Smooth muscle cell of the brain vasculature (primary cell): ENCODE results near the gene PRND.
"Not testable (repeated sequence)": the region's sequence is repeated elsewhere in the genome, so short reads cannot be mapped to it uniquely, and the experiment has no call there.

Experiments
- DNase-seq: peaks from one replicate; pipeline ENCODE4 v3.0.0-alpha.2; 2012; ENCODE audit warnings: low read depth, low spot score

PRND gene

GRCh38 chr20:4737857-4738627 lies 16.3 kb downstream of the PRND start:
- DNase-seq: no peak

GRCh38 chr20:4740774-4741431 lies 19.2 kb downstream of the PRND start:
- DNase-seq: no peak

- DNase-seq: no peak
These were observed 27.1 kb downstream of the PRND start for GRCh38 chr20:4748847-4749246.

GRCh38 chr20:4749326-4749725 lies 27.6 kb downstream of the PRND start:
- DNase-seq: no peak

- DNase-seq: no peak
These were observed 28.7 kb downstream of the PRND start for GRCh38 chr20:4750381-4750780.

GRCh38 chr20:4759100-4759884 lies 37.6 kb downstream of the PRND start:
- not testable (repeated sequence) for DNase-seq

- no peak for DNase-seq
These were observed 41.6 kb downstream of the PRND start for GRCh38 chr20:4763261-4763660.

GRCh38 chr20:4763723-4764510 lies 42.2 kb downstream of the PRND start:
- no peak for DNase-seq

- no peak for DNase-seq
These were observed 43.1 kb downstream of the PRND start for GRCh38 chr20:4764805-4765204.

- no peak for DNase-seq
These were observed 44.0 kb downstream of the PRND start for GRCh38 chr20:4765681-4766080.

- DNase-seq: no peak
These were observed 44.9 kb downstream of the PRND start for GRCh38 chr20:4766631-4767030.

- DNase-seq: no peak
These were observed 45.4 kb downstream of the PRND start for GRCh38 chr20:4767084-4767483.

- no peak for DNase-seq
These were observed 47.6 kb downstream of the PRND start for GRCh38 chr20:4769328-4769727.

- no peak for DNase-seq
These were observed 48.3 kb downstream of the PRND start for GRCh38 chr20:4770026-4770425.

GRCh38 chr20:4771004-4771403 lies 49.3 kb downstream of the PRND start:
- no peak for DNase-seq

GRCh38 chr20:4772132-4772531 lies 50.4 kb downstream of the PRND start:
- DNase-seq: no peak

GRCh38 chr20:4773014-4773413 lies 51.3 kb downstream of the PRND start:
- not testable (repeated sequence) for DNase-seq

- no peak for DNase-seq
These were observed 52.0 kb downstream of the PRND start for GRCh38 chr20:4773736-4774135.

- DNase-seq: no peak
These were observed 52.5 kb downstream of the PRND start for GRCh38 chr20:4774207-4774606.

- DNase-seq: no peak
These were observed 53.8 kb downstream of the PRND start for GRCh38 chr20:4775322-4776078.

- DNase-seq: no peak
These were observed 54.4 kb downstream of the PRND start for GRCh38 chr20:4776079-4776630.
